Measurements from ENCODE around the gene VIM.

Gene VIM

GRCh38 chr10:17201794-17202116, 26.3 kb upstream of the VIM start:
- H3K27ac Mint-ChIP-seq, result peak overlapping the region; percentile 98
- H3K4me3 Mint-ChIP-seq, result peak overlapping the region; percentile 93
- H3K27me3 Mint-ChIP-seq, result no peaks in the 10 kb centered on the region
- H3K4me1 Mint-ChIP-seq (ENCODE audit: low read depth), result peaks cover 48% of the 10 kb centered on the region
- peaks cover 2% of the 10 kb centered on the region for H3K36me3 Mint-ChIP-seq
- H3K9me3 Mint-ChIP-seq (ENCODE audit: low read depth), result no peaks in the 10 kb centered on the region

- H3K4me3 Mint-ChIP-seq, result peak overlapping the region; percentile 28
- H3K36me3 Mint-ChIP-seq, result no peaks in the 10 kb centered on the region
- H3K9me3 Mint-ChIP-seq (ENCODE audit: low read depth), result no peaks in the 10 kb centered on the region
- peaks cover 53% of the 10 kb centered on the region for H3K4me1 Mint-ChIP-seq (ENCODE audit: low read depth)
- peak overlapping the region; percentile 98 for H3K27ac Mint-ChIP-seq
- no peaks in the 10 kb centered on the region for H3K27me3 Mint-ChIP-seq
Measured at GRCh38 chr10:17202506-17202905, 25.5 kb upstream of the VIM start.

- H3K36me3 Mint-ChIP-seq, result no peaks in the 10 kb centered on the region
- H3K4me3 Mint-ChIP-seq, result no peak overlapping the region
- H3K9me3 Mint-ChIP-seq (ENCODE audit: low read depth), result no peaks in the 10 kb centered on the region
- H3K4me1 Mint-ChIP-seq (ENCODE audit: low read depth), result peaks cover 54% of the 10 kb centered on the region
- H3K27ac Mint-ChIP-seq, result no peak overlapping the region
- H3K27me3 Mint-ChIP-seq, result no peaks in the 10 kb centered on the region
Measured at GRCh38 chr10:17202999-17203398, 25.0 kb upstream of the VIM start.

GRCh38 chr10:17203416-17203815, 24.6 kb upstream of the VIM start:
- no peak overlapping the region for H3K4me3 Mint-ChIP-seq
- H3K9me3 Mint-ChIP-seq (ENCODE audit: low read depth), result no peaks in the 10 kb centered on the region
- H3K27me3 Mint-ChIP-seq, result no peaks in the 10 kb centered on the region
- H3K36me3 Mint-ChIP-seq, result no peaks in the 10 kb centered on the region
- peak overlapping the region; percentile 8 for H3K27ac Mint-ChIP-seq
- H3K4me1 Mint-ChIP-seq (ENCODE audit: low read depth), result peaks cover 56% of the 10 kb centered on the region

DNA sequence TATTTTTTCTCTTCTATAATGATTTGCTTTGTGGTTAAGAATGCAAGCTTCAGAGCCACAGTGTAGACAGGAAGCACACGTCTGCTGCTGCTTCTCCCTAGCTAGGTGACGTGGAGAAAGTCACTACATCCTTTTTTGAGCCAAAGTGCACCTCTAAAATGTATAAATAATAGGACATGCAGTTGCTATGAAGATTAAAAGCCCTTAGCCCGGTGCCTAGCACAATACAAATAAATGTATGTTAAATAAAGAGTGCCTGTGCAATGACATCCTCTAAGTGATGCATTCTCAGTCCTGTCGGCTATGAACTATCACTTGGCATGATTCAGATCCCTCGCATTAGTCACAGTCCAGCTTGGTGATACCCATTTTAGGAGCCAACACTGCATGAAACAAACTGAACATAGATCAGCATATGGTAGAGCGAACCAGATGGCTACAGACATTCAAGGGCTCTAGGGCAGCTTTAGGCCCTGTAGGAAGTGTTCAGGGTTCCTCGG, 21.8 kb upstream of the VIM start:
- Mint-ChIP-seq H3K9me3 (ENCODE audit: low read depth) (no peaks in the 10 kb centered on the region), H3K27me3 (no peaks in the 10 kb centered on the region), H3K4me3 (peak overlapping the region; percentile 44), H3K27ac (peak overlapping the region; percentile 95), H3K36me3 (no peaks in the 10 kb centered on the region), H3K4me1 (ENCODE audit: low read depth) (peaks cover 39% of the 10 kb centered on the region)

DNA sequence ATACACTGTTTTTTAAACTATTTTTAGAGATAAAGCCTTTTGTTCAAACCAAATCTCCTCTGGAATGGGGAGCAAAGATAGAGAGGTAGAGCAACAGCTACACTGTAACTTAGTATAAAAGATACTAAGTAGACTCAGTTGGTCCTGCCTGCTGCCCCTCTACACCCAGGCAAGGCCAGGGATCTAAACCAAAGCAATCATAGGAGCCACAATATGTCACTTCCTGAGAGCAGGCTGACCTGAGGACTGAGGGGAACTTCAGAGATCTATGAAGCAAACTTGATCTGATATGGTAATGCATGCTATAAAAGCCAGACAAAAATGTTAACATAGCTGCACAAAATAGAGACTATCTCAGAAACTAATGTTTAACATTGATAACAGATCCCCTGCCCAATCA, 19.6 kb upstream of the VIM start:
- no peaks in the 10 kb centered on the region for H3K9me3 Mint-ChIP-seq (ENCODE audit: low read depth)
- no peaks in the 10 kb centered on the region for H3K27me3 Mint-ChIP-seq
- H3K4me1 Mint-ChIP-seq (ENCODE audit: low read depth), result peaks cover 36% of the 10 kb centered on the region
- no peak overlapping the region for H3K4me3 Mint-ChIP-seq
- H3K27ac Mint-ChIP-seq, result no peak overlapping the region
- peaks cover 2% of the 10 kb centered on the region for H3K36me3 Mint-ChIP-seq

- Mint-ChIP-seq H3K27ac (no peak overlapping the region), H3K9me3 (ENCODE audit: low read depth) (no peaks in the 10 kb centered on the region), H3K36me3 (peaks cover 2% of the 10 kb centered on the region), H3K4me1 (ENCODE audit: low read depth) (peaks cover 35% of the 10 kb centered on the region), H3K27me3 (no peaks in the 10 kb centered on the region), H3K4me3 (no peak overlapping the region)
Measured at GRCh38 chr10:17209302-17209701, 18.7 kb upstream of the VIM start.

DNA sequence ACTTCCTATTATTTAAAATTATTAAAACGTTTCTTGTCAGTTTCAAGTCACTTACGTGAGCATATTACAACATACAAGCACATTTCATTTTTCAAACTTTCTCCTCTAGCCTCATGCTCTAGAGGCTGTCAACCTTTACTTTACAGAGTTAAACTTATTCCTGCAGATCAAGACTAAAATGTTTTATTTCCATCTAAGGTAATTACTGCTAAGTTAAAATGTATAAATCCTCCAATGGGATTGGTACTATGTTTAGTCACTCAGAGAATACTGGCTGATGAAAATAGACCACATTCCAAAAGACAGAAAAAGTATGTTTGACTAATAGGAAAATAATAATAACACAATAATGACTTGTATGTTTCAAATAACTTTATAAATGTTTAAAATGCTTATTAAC, 18.2 kb upstream of the VIM start:
- Mint-ChIP-seq H3K4me1 (ENCODE audit: low read depth) (peaks cover 34% of the 10 kb centered on the region), H3K36me3 (peaks cover 4% of the 10 kb centered on the region), H3K27me3 (no peaks in the 10 kb centered on the region), H3K9me3 (ENCODE audit: low read depth) (no peaks in the 10 kb centered on the region), H3K4me3 (no peak overlapping the region), H3K27ac (no peak overlapping the region)

- Mint-ChIP-seq H3K27ac (no peak overlapping the region), H3K4me3 (no peak overlapping the region), H3K27me3 (no peaks in the 10 kb centered on the region), H3K4me1 (ENCODE audit: low read depth) (peaks cover 33% of the 10 kb centered on the region), H3K9me3 (ENCODE audit: low read depth) (no peaks in the 10 kb centered on the region), H3K36me3 (peaks cover 4% of the 10 kb centered on the region)
Measured at GRCh38 chr10:17210361-17210760, 17.7 kb upstream of the VIM start.

GRCh38 chr10:17212802-17213221, 15.2 kb upstream of the VIM start:
- Mint-ChIP-seq H3K27me3 (no peaks in the 10 kb centered on the region), H3K4me1 (ENCODE audit: low read depth) (peaks cover 36% of the 10 kb centered on the region), H3K9me3 (ENCODE audit: low read depth) (no peaks in the 10 kb centered on the region), H3K36me3 (peaks cover 6% of the 10 kb centered on the region), H3K4me3 (no peak overlapping the region), H3K27ac (peak overlapping the region; percentile 17)

GRCh38 chr10:17213646-17214349, 14.2 kb upstream of the VIM start:
- Mint-ChIP-seq H3K27me3 (no peaks in the 10 kb centered on the region), H3K9me3 (ENCODE audit: low read depth) (no peaks in the 10 kb centered on the region), H3K36me3 (peaks cover 8% of the 10 kb centered on the region), H3K4me3 (no peak overlapping the region), H3K27ac (no peak overlapping the region), H3K4me1 (ENCODE audit: low read depth) (peaks cover 36% of the 10 kb centered on the region)

DNA sequence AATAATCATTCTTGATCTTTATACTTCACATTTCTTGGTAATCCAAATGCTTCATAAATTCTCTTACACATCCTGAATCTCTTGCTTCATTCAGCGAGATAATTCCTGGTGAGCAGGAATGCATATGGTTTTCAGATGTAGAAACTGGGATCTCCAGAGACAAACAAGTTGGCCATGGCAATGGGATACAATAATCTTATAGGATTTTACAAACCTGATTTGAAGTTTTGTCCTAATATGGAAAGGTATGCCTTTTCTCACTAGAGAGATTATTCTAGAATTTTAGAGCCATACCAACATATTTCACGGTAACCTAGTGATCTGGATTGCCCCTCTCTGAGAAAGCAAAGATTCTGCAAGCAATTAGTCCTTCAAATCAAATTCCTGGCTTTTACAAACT, 13.5 kb upstream of the VIM start:
- no peak overlapping the region for H3K27ac Mint-ChIP-seq
- peaks cover 35% of the 10 kb centered on the region for H3K4me1 Mint-ChIP-seq (ENCODE audit: low read depth)
- no peaks in the 10 kb centered on the region for H3K27me3 Mint-ChIP-seq

GRCh38 chr10:17214971-17215781, 12.9 kb upstream of the VIM start:
- peaks cover 10% of the 10 kb centered on the region for H3K36me3 Mint-ChIP-seq
- no peak overlapping the region for H3K4me3 Mint-ChIP-seq
- no peaks in the 10 kb centered on the region for H3K9me3 Mint-ChIP-seq (ENCODE audit: low read depth)
- no peak overlapping the region for H3K27ac Mint-ChIP-seq
- peaks cover 35% of the 10 kb centered on the region for H3K4me1 Mint-ChIP-seq (ENCODE audit: low read depth)
- H3K27me3 Mint-ChIP-seq, result no peaks in the 10 kb centered on the region

More for the DNA sequence above, 13.5 kb upstream of the VIM start:
- Mint-ChIP-seq H3K4me3 (no peak overlapping the region), H3K36me3 (peaks cover 10% of the 10 kb centered on the region), H3K9me3 (ENCODE audit: low read depth) (no peaks in the 10 kb centered on the region)

- H3K27me3 Mint-ChIP-seq, result no peaks in the 10 kb centered on the region
- H3K9me3 Mint-ChIP-seq (ENCODE audit: low read depth), result no peaks in the 10 kb centered on the region
- H3K27ac Mint-ChIP-seq, result peak overlapping the region; percentile 92
- peaks cover 36% of the 10 kb centered on the region for H3K4me1 Mint-ChIP-seq (ENCODE audit: low read depth)
- H3K36me3 Mint-ChIP-seq, result peaks cover 10% of the 10 kb centered on the region
- peak overlapping the region; percentile 46 for H3K4me3 Mint-ChIP-seq
Measured at GRCh38 chr10:17215782-17216122, 12.3 kb upstream of the VIM start.

- Mint-ChIP-seq H3K9me3 (ENCODE audit: low read depth) (no peaks in the 10 kb centered on the region), H3K4me3 (peak overlapping the region; percentile 46), H3K4me1 (ENCODE audit: low read depth) (peaks cover 40% of the 10 kb centered on the region), H3K36me3 (peaks cover 10% of the 10 kb centered on the region), H3K27ac (peak overlapping the region; percentile 92), H3K27me3 (no peaks in the 10 kb centered on the region)
Measured at GRCh38 chr10:17216217-17216900, 11.7 kb upstream of the VIM start.
